A549 (cell line): Measurements from ENCODE around the gene KANSL1. TPM values are rescaled to one million over a fixed set of nuclear protein-coding genes. Genes with fewer than 3 reads are reported as not detected.

Experiments used
- ATAC-seq, 2 experiments: fragments of 200-7000 bp in 1 of 2; fragments of >200 bp in 1 of 2; cut with Nextera tagmentation in 1 of 2; cut with Tn5 transposase in 1 of 2; 3 replicates each; pipeline versions ENCODE4 v1.8.0 to v1.9.1; 2018 to 2020; ENCODE audit warnings: mild to moderate bottlenecking in 1 of 2, moderate library complexity in 1 of 2
- CTCF ChIA-PET: fragments of 300-600 bp; sonication (Branson Sonifier 250); formaldehyde crosslinking; extraction: SDS; loops from one replicate; lab custom pipeline; 2021; ENCODE audit warnings: antibody characterized with exemption, inconsistent platforms; lab: Yijun Ruan, JAX
- POLR2A ChIA-PET: fragments of 350-600 bp; formaldehyde crosslinking; extraction: SDS; loops from one replicate; lab custom pipeline; 2021; ENCODE audit warnings: antibody characterized with exemption, inconsistent platforms; lab: Yijun Ruan, JAX
- DNase-seq, 2 experiments: peaks; one replicate each; pipeline versions ENCODE4 v3.0.0 to v3.0.0-alpha.2; 2011 to 2016; ENCODE audit warnings: low read depth in 1 of 2, low spot score in 1 of 2
- FAIRE-seq: peaks from 2 replicates; lab custom pipeline; 2011; peaks lifted over from hg19 to GRCh38; lab: Jason Lieb, UNC
- H3K27ac ChIP-seq, 2 experiments: fragments of >200 bp; sonication (Bioruptor Twin); formaldehyde crosslinking; 3 replicates each; pipeline ENCODE4 v1.5.1; 2016 to 2017
- H3K4me1 ChIP-seq: fragments of >200 bp; sonication (Bioruptor Twin); formaldehyde crosslinking; 3 replicates; pipeline ENCODE4 v1.6.1; 2016
- H3K4me2 ChIP-seq: fragments of >200 bp; sonication (Bioruptor Twin); formaldehyde crosslinking; 3 replicates; pipeline ENCODE4 v1.6.1; 2016
- H3K4me3 ChIP-seq: fragments of >200 bp; sonication (Bioruptor Twin); formaldehyde crosslinking; 3 replicates; pipeline ENCODE4 v1.5.1; 2016
- H3K9me3 ChIP-seq: fragments of >200 bp; sonication (Bioruptor Twin); formaldehyde crosslinking; 3 replicates; pipeline ENCODE4 v1.6.1; 2016
- CBX2 ChIP-seq: fragments of 200-600 bp; sonication (generic); IDR thresholded peaks from 2 replicates; pipeline ENCODE4 v1.6.1; 2016; ENCODE audit warnings: low read depth, mild to moderate bottlenecking, borderline replicate concordance
- CEBPB ChIP-seq, 2 experiments: fragments of >200 bp in 1 of 2; sonication (Bioruptor Twin) in 1 of 2; formaldehyde crosslinking in 1 of 2; IDR thresholded peaks; 2 replicates each; pipeline ENCODE4 v1.6.1; 2012 to 2016
- CHD2 ChIP-seq: fragments of 150-350 bp; IDR thresholded peaks from 2 replicates; pipeline ENCODE4 v1.6.1; 2014; ENCODE audit warnings: low read length; ENCODE audit not compliant: partially characterized antibody
- CTCF ChIP-seq: fragments of >200 bp; sonication (Bioruptor Twin); formaldehyde crosslinking; IDR thresholded peaks from 3 replicates; pipeline ENCODE4 v1.5.1; 2016
- EHF ChIP-seq: fragments of 250-450 bp; sonication (Bioruptor Pico); IDR thresholded peaks from 2 replicates; pipeline ENCODE4 v1.5.0; 2020; ENCODE audit warnings: mild to moderate bottlenecking
- EHMT2 ChIP-seq: fragments of 200-600 bp; sonication (generic); IDR thresholded peaks from 2 replicates; pipeline ENCODE4 v1.6.1; 2016; ENCODE audit warnings: antibody characterized with exemption, low read depth, mild to moderate bottlenecking, moderate library complexity
- EP300 ChIP-seq, 2 experiments: fragments of >200 bp; sonication (Bioruptor Twin); formaldehyde crosslinking; IDR thresholded peaks; 2 replicates in 1 of 2; 3 replicates in 1 of 2; pipeline ENCODE4 v1.6.1; 2016 to 2017
- HES2 ChIP-seq: fragments of >200 bp; sonication (Bioruptor Twin); formaldehyde crosslinking; IDR thresholded peaks from 2 replicates; pipeline ENCODE4 v1.6.1; 2016
- HOXB5 ChIP-seq: fragments of 250-450 bp; sonication (Bioruptor Pico); IDR thresholded peaks from 2 replicates; pipeline ENCODE4 v1.5.0; 2020; ENCODE audit warnings: mild to moderate bottlenecking, moderate library complexity
- KDM1A ChIP-seq: fragments of 200-600 bp; sonication (generic); IDR thresholded peaks from 2 replicates; pipeline ENCODE4 v1.6.1; 2016; ENCODE audit warnings: low read depth, mild to moderate bottlenecking
- NPAS2 ChIP-seq: fragments of 250-450 bp; sonication (Bioruptor Pico); IDR thresholded peaks from 2 replicates; pipeline ENCODE4 v1.8.0; 2022; ENCODE audit warnings: mild to moderate bottlenecking, moderate library complexity, borderline replicate concordance
- NR3C1 ChIP-seq: fragments of >200 bp; sonication (Bioruptor Twin); formaldehyde crosslinking; IDR thresholded peaks from 3 replicates; pipeline ENCODE4 v1.6.1; 2017
- RAD21 ChIP-seq, 2 experiments: fragments of >200 bp in 1 of 2; sonication (Bioruptor Twin) in 1 of 2; formaldehyde crosslinking in 1 of 2; IDR thresholded peaks in 1 of 2; conservative IDR thresholded peaks in 1 of 2; 2 replicates in 1 of 2; 3 replicates in 1 of 2; pipeline ENCODE4 v1.6.1; 2012 to 2018; ENCODE audit warnings: inconsistent platforms in 1 of 2
- RCOR1 ChIP-seq: fragments of 150-350 bp; IDR thresholded peaks from 2 replicates; pipeline ENCODE4 v1.6.1; 2014; ENCODE audit warnings: antibody characterized with exemption, low read length, low read depth
- REST ChIP-seq: fragments of 200-600 bp; sonication (generic); IDR thresholded peaks from 2 replicates; pipeline ENCODE4 v1.6.1; 2016; ENCODE audit warnings: antibody characterized with exemption, mild to moderate bottlenecking, moderate library complexity
- RNF2 ChIP-seq: fragments of 200-600 bp; sonication (generic); IDR thresholded peaks from 2 replicates; pipeline ENCODE4 v1.6.1; 2016; ENCODE audit warnings: low read depth, mild to moderate bottlenecking, antibody characterized with exemption, moderate library complexity, borderline replicate concordance
- SMC3 ChIP-seq: fragments of >200 bp; sonication (Bioruptor Twin); formaldehyde crosslinking; IDR thresholded peaks from 3 replicates; pipeline ENCODE4 v1.6.1; 2018; ENCODE audit warnings: inconsistent platforms
- TFCP2L1 ChIP-seq: fragments of 250-450 bp; sonication (Bioruptor Pico); IDR thresholded peaks from 2 replicates; pipeline ENCODE4 v1.5.0; 2021; ENCODE audit warnings: mild to moderate bottlenecking
- ZFP36 ChIP-seq: fragments of 450-650 bp; IDR thresholded peaks from 2 replicates; pipeline ENCODE4 v1.6.1; 2014; ENCODE audit warnings: borderline replicate concordance; ENCODE audit not compliant: partially characterized antibody
- WGBS: methylation state at CpG from one replicate; pipeline ENCODE4 v1.1.6; 2017; ENCODE audit errors: missing lambda C conversion rate; 5-methylcytosine and 5-hydroxymethylcytosine counted together
- polyA plus RNA-seq, 4 experiments: library from polyadenylated mRNA; depleted of rRNA in 3 of 4; stranded (reverse); fragments of >200 nt; fragmentation: RNase III in 1 of 4; extraction: RNeasy Plus Mini Kit Qiagen cat#74134 plus additional on column Dnase treatment in 1 of 4; gene quantifications; 2 replicates in 3 of 4; 3 replicates in 1 of 4; pipeline ENCODE4 v1.2.3, GENCODE V29; 2011 to 2017

The KANSL1 gene
- polyA plus RNA-seq, 2 of the 4 experiments (the other 2 are of a cell fraction) = 22.6 to 27.9 TPM

- TF ChIP-seq CHD2 (no peak), EHF (CRISPR knock-in tag) (no peak), CBX2 (no peak), TFCP2L1 (CRISPR knock-in tag) (no peak)
These were observed 190.3 kb downstream of the KANSL1 start (continued) for GRCh38 chr17:46002973-46003316.

- H3K4me2 ChIP-seq = no peak overlapping the region
- 14% methylated on average over 8 of the region's 8 CpGs for WGBS
- CTCF ChIA-PET = interaction anchor here (0.6 to 9.0 kb wide), 62 partner anchors 11 to 892 kb away, joined by 3 to 186 read pairs (median 5); partner anchors contain the start of gene KANSL1
- FAIRE-seq (peak; percentile 99), DNase-seq (peak; percentile 69 to 78)
- TF ChIP-seq NPAS2 (no peak), RNF2 (no peak), SMC3 (peak; percentile 85), CTCF (peak; percentile 93), RCOR1 (no peak), NR3C1 (no peak), CHD2 (no peak), HES2 (no peak), HOXB5 (no peak), KDM1A (no peak), ZFP36 (no peak), REST (no peak), CEBPB (IDR thresholded peaks at IDR 0.05) (0 out of 4 replicates have a peak, but pooled peaks of 1 of the 2 experiments have one; percentile 20), EHMT2 (no peak), EP300 (IDR thresholded peaks at IDR 0.05) (no peak), RAD21 (conservative IDR thresholded peaks at IDR 0.05 in 1 of 2, IDR thresholded peaks at IDR 0.05 in 1 of 2) (peak; percentile 96 to 97)
- TF ChIP-seq, all 56 proteins: peak for 4
- ATAC-seq = peak; percentile 89 to 91
- H3K9me3 ChIP-seq = no peaks in the 10 kb centered on the region
- POLR2A ChIA-PET = no interaction called here
- peaks cover 15% of the 10 kb centered on the region for H3K4me1 ChIP-seq
- peak overlapping the region in 1 of 2 experiments; percentile 61; a peak in 3 of 6 replicates for H3K27ac ChIP-seq
- H3K4me3 ChIP-seq = no peak overlapping the region
These were observed 190.8 kb downstream of the KANSL1 start for GRCh38 chr17:46002311-46002972.
